PC-3 (cell line): ENCODE measurements around the gene PRPF4. TPM values are rescaled to one million over a fixed set of nuclear protein-coding genes. Genes with fewer than 3 reads are reported as not detected.
"Not testable (repeated sequence)": the region's sequence is repeated elsewhere in the genome, so short reads cannot be mapped to it uniquely, and the experiment has no call there.

Experiments
- ATAC-seq: fragments of 200-7000 bp; cut with Tn5 transposase; 2 replicates; pipeline ENCODE4 v1.9.1; 2020; ENCODE audit warnings: mild to moderate bottlenecking, moderate library complexity
- BruUV-seq: library from RNA; stranded (reverse); fragments of 400-500 nt; replicated peaks from 2 replicates; lab custom pipeline; 2021; lab: Mats Ljungman, UMichigan
- CTCF ChIA-PET: fragments of 300-600 bp; sonication (Branson Sonifier 250); formaldehyde crosslinking; loops from one replicate; lab custom pipeline; 2022; ENCODE audit warnings: antibody characterized with exemption; lab: Charles Lee
- POLR2A ChIA-PET: fragments of 300-600 bp; sonication (Branson Sonifier 250); formaldehyde crosslinking; loops from one replicate; lab custom pipeline; 2022; ENCODE audit warnings: antibody characterized with exemption; ENCODE audit not compliant: unreplicated experiment; lab: Charles Lee
- DNase-seq: peaks from one replicate; pipeline ENCODE4 v3.0.0-alpha.2; 2015
- H2AFZ ChIP-seq: fragments of 300-600 bp; sonication (generic); 2 replicates; pipeline ENCODE4 v1.6.0; 2016; ENCODE audit warnings: antibody characterized with exemption, low read length
- H3F3A ChIP-seq: fragments of 300-600 bp; sonication (generic); one replicate; pipeline ENCODE4 v1.6.0; 2017; ENCODE audit warnings: antibody characterized with exemption, low read length, control low read depth, mild to moderate bottlenecking; ENCODE audit not compliant: unreplicated experiment
- H3K27ac ChIP-seq: fragments of 300-600 bp; sonication (generic); 2 replicates; pipeline ENCODE4 v1.5.1; 2016; ENCODE audit warnings: mild to moderate bottlenecking, low read length
- H3K27me3 ChIP-seq: fragments of 300-600 bp; sonication (generic); 2 replicates; pipeline ENCODE4 v1.6.1; 2016; ENCODE audit warnings: low read length, mixed read lengths
- H3K36me3 ChIP-seq: fragments of 300-600 bp; sonication (generic); 2 replicates; pipeline ENCODE4 v1.6.1; 2016; ENCODE audit warnings: low read depth, mixed run types, low read length, mixed read lengths
- H3K4me1 ChIP-seq: fragments of 300-600 bp; sonication (generic); 2 replicates; pipeline ENCODE4 v1.5.1; 2016; ENCODE audit warnings: low read length; ENCODE audit not compliant: insufficient read depth
- H3K4me2 ChIP-seq: fragments of 300-600 bp; sonication (generic); 2 replicates; pipeline ENCODE4 v1.6.0; 2016; ENCODE audit warnings: low read length
- H3K4me3 ChIP-seq: fragments of 300-600 bp; sonication (generic); 2 replicates; pipeline ENCODE4 v1.5.1; 2016; ENCODE audit warnings: mild to moderate bottlenecking, low read length, mixed read lengths
- H3K79me2 ChIP-seq: fragments of 300-600 bp; sonication (generic); 2 replicates; pipeline ENCODE4 v1.6.1; 2017; ENCODE audit warnings: low read length, mixed read lengths
- H3K9ac ChIP-seq: fragments of 300-600 bp; sonication (generic); 2 replicates; pipeline ENCODE4 v1.6.0; 2016; ENCODE audit warnings: mild to moderate bottlenecking, low read length
- H3K9me2 ChIP-seq: fragments of 300-600 bp; sonication (generic); replicated peaks from 2 replicates; pipeline ENCODE4 v1.6.1; 2016; ENCODE audit warnings: mixed run types, low read length, mixed read lengths
- H3K9me3 ChIP-seq: fragments of 300-600 bp; sonication (generic); 2 replicates; pipeline ENCODE4 v1.6.1; 2016; ENCODE audit warnings: low read length, mixed read lengths
- H4K20me1 ChIP-seq: fragments of 300-600 bp; sonication (generic); 2 replicates; pipeline ENCODE4 v1.6.1; 2016; ENCODE audit warnings: low read length, mixed read lengths
- EZH2 ChIP-seq: fragments of 300-600 bp; sonication (generic); IDR thresholded peaks from one replicate; pipeline ENCODE4 v1.6.1; 2017; ENCODE audit warnings: antibody characterized with exemption, mild to moderate bottlenecking, low read length; ENCODE audit not compliant: unreplicated experiment
- EZH2phosphoT487 ChIP-seq: fragments of 300-600 bp; sonication (generic); IDR thresholded peaks from 2 replicates; pipeline ENCODE4 v1.6.1; 2018; ENCODE audit warnings: mild to moderate bottlenecking, antibody characterized with exemption, low read length, borderline replicate concordance
- intact Hi-C: fragments of 100-400 bp; cut with micrococcal nuclease; formaldehyde crosslinking; loops from 2 replicates; pipeline ENCODE4 v1.9.0; 2023
- total RNA-seq: library from RNA; depleted of rRNA; stranded (reverse); fragments of >200 nt; gene quantifications from 2 replicates; pipeline ENCODE4 v1.2.3, GENCODE V29; 2014
- TF ChIP-seq, protein P1 (sequence below): fragments of 300-600 bp; sonication (generic); conservative IDR thresholded peaks from 2 replicates; pipeline ENCODE4 v1.5.1; 2017; ENCODE audit warnings: antibody characterized with exemption, low read depth, mild to moderate bottlenecking, low read length

PRPF4 gene
- total RNA-seq, 1 experiment from 2014 or later = 32.1 TPM

DNA sequence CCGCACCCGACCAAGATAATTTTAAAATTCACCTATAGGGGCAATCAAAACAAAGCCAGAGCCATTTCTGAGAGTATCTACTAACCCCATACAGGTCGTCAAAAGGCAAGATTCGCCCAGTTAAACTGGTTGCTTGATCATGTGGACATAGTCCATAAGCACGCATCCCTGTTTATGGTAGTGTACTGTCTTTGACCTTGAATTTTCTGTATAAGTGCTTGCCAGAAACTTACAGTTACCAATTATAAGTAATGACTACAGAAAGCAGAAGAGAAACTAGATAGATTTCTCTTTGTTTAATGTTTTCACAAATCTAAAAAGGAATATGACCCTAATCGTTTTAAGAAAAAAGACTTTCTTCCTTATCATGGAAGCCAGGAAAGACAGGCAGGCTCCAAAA is 28.5 kb upstream of the PRPF4 start:
- no peaks in the 10 kb centered on the region for H4K20me1 ChIP-seq
- no peak overlapping the region for H3K4me3 ChIP-seq
- DNase-seq = no peak
- no peaks in the 10 kb centered on the region for H3K4me1 ChIP-seq
- no peak overlapping the region for H2AFZ ChIP-seq
- CTCF ChIA-PET = no interaction called here
- no peaks in the 10 kb centered on the region for H3K27me3 ChIP-seq
- ATAC-seq = no peak
- H3F3A ChIP-seq = no peaks in the 10 kb centered on the region
- POLR2A ChIA-PET = no interaction called here
- intact Hi-C loops = no loop called here
- no TSS peak for BruUV-seq
- H3K9ac ChIP-seq = no peak overlapping the region
- no peak overlapping the region for H3K4me2 ChIP-seq
- H3K9me2 ChIP-seq = no peaks in the 10 kb centered on the region
- H3K36me3 ChIP-seq = no peaks in the 10 kb centered on the region
- TF ChIP-seq EZH2phosphoT487 = no peak
- TF ChIP-seq EZH2 = no peak
- TF ChIP-seq, protein P1, sequence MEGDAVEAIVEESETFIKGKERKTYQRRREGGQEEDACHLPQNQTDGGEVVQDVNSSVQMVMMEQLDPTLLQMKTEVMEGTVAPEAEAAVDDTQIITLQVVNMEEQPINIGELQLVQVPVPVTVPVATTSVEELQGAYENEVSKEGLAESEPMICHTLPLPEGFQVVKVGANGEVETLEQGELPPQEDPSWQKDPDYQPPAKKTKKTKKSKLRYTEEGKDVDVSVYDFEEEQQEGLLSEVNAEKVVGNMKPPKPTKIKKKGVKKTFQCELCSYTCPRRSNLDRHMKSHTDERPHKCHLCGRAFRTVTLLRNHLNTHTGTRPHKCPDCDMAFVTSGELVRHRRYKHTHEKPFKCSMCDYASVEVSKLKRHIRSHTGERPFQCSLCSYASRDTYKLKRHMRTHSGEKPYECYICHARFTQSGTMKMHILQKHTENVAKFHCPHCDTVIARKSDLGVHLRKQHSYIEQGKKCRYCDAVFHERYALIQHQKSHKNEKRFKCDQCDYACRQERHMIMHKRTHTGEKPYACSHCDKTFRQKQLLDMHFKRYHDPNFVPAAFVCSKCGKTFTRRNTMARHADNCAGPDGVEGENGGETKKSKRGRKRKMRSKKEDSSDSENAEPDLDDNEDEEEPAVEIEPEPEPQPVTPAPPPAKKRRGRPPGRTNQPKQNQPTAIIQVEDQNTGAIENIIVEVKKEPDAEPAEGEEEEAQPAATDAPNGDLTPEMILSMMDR = no peak
- H3K79me2 ChIP-seq = no peaks in the 10 kb centered on the region
- H3K27ac ChIP-seq = no peak overlapping the region
- H3K9me3 ChIP-seq = no peaks in the 10 kb centered on the region

DNA sequence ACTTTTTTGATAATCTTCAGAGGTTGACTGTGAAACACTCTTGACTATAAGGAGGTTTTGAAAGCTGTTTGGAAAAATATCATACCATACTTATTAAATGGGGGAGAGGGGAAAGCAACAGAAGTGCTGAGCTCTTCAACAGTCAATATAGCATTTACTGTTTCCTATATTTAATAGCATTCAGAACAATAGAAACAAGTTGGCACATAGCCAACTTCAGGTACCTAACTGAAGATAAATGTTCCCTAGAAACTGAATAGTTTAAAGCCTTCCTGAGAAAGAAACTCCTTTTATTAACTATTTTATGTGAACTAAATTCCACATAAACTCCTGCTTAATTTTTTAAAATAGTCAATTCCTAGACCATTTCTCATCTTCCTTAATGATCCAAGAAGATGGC is 27.8 kb upstream of the PRPF4 start:
- no peak for TF ChIP-seq EZH2
- TF ChIP-seq, protein P1 = no peak
- no peak for TF ChIP-seq EZH2phosphoT487
- POLR2A ChIA-PET = no interaction called here
- Histone ChIP-seq H3K9ac (no peak overlapping the region), H4K20me1 (no peaks in the 10 kb centered on the region), H2AFZ (no peak overlapping the region), H3K79me2 (no peaks in the 10 kb centered on the region), H3K9me2 (no peaks in the 10 kb centered on the region), H3F3A (no peaks in the 10 kb centered on the region), H3K36me3 (no peaks in the 10 kb centered on the region), H3K27me3 (no peaks in the 10 kb centered on the region), H3K4me2 (no peak overlapping the region), H3K4me1 (no peaks in the 10 kb centered on the region), H3K27ac (no peak overlapping the region), H3K9me3 (no peaks in the 10 kb centered on the region), H3K4me3 (no peak overlapping the region)
- intact Hi-C loops = no loop called here
- CTCF ChIA-PET = no interaction called here
- ATAC-seq (no peak), DNase-seq (no peak)
- BruUV-seq = no TSS peak

DNA sequence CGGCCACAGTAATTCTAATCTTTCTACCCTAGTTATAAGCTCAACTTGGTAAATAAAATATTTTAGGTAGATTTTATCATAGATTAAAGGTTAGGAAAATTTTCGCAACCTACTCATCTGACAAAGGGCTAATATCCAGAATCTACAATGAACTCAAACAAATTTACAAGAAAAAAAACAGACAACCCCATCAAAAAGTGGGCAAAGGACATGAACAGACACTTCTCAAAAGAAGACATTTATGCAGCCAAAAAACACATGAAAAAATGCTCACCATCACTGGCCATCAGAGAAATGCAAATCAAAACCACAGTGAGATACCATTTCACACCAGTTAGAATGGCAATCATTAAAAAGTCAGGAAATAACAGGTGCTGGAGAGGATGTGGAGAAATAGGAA is 25.8 kb upstream of the PRPF4 start:
- H3K27me3 ChIP-seq, BruUV-seq, intact Hi-C loops, H3K36me3 ChIP-seq, ATAC-seq, H2AFZ ChIP-seq, H3K9me3 ChIP-seq, H3K4me3 ChIP-seq, DNase-seq, H3K4me2 ChIP-seq, H3K4me1 ChIP-seq, H4K20me1 ChIP-seq, H3K9ac ChIP-seq, H3K27ac ChIP-seq, H3K9me2 ChIP-seq, H3K79me2 ChIP-seq, H3F3A ChIP-seq: not testable (repeated sequence)
- POLR2A ChIA-PET = interaction anchor here (0.5 kb wide), 1 partner anchor 76 kb away, joined by 3 read pairs; no protein-coding TSS in a partner anchor
- CTCF ChIA-PET = interaction anchor here (0.5 kb wide), 1 partner anchor 12 kb away, joined by 3 read pairs; no protein-coding TSS in a partner anchor
